Naive B cell (primary cell): ENCODE data around the gene ERBIN. TPM values are rescaled to one million over a fixed set of nuclear protein-coding genes. Genes with fewer than 3 reads are reported as not detected.
"Not testable (repeated sequence)": the region's sequence is repeated elsewhere in the genome, so short reads cannot be mapped to it uniquely, and the experiment has no call there.

Experiments used
- ATAC-seq, 2 donors: fragments of 150-1000 bp; cut with Tn5 transposase; 2 replicates each; pipeline ENCODE4 v1.10.0; 2021; ENCODE audit warnings: low read depth in 2 of 2, mild to moderate bottlenecking in 2 of 2, moderate library complexity in 2 of 2
- DNase-seq: peaks from one replicate; pipeline ENCODE4 v3.0.0; 2022
- H3K27ac Mint-ChIP-seq, 6 donors: one replicate each; pipeline ENCODE4 v1.8.0; 2020 to 2022; ENCODE audit warnings: mild to moderate bottlenecking in 6 of 6, mixed read lengths in 6 of 6, moderate library complexity in 5 of 6, inconsistent platforms in 2 of 6
- H3K27me3 Mint-ChIP-seq, 3 donors: one replicate each; pipeline ENCODE4 v1.8.0; 2021 to 2022; ENCODE audit warnings: mixed read lengths in 3 of 3, mild to moderate bottlenecking in 1 of 3
- H3K36me3 Mint-ChIP-seq, 2 donors: one replicate each; pipeline ENCODE4 v1.8.0; 2020 to 2022; ENCODE audit warnings: mixed read lengths in 2 of 2, inconsistent platforms in 1 of 2, mild to moderate bottlenecking in 1 of 2
- H3K4me1 Mint-ChIP-seq, 3 donors: one replicate each; pipeline ENCODE4 v1.8.0; 2020 to 2022; ENCODE audit warnings: mixed read lengths in 3 of 3, inconsistent platforms in 1 of 3, mild to moderate bottlenecking in 1 of 3, moderate library complexity in 1 of 3
- H3K4me3 Mint-ChIP-seq, 8 donors: one replicate each; pipeline ENCODE4 v1.8.0; 2020 to 2022; ENCODE audit warnings: mild to moderate bottlenecking in 8 of 8, mixed read lengths in 8 of 8, moderate library complexity in 8 of 8, inconsistent platforms in 2 of 8
- H3K9me3 Mint-ChIP-seq, 7 donors: one replicate each; pipeline ENCODE4 v1.8.0; 2020 to 2022; ENCODE audit warnings: mixed read lengths in 7 of 7, mild to moderate bottlenecking in 5 of 7, inconsistent platforms in 2 of 7, moderate library complexity in 1 of 7
- polyA plus RNA-seq, 6 donors: library from polyadenylated mRNA; unstranded; fragments of 300-500 nt; fragmentation: Illumina TruSeq; gene quantifications; one replicate each; pipeline ENCODE4 v1.2.3, GENCODE V29; 2021; ENCODE audit warnings: low read depth in 6 of 6

The ERBIN gene
- polyA plus RNA-seq, 6 donors from 2014 or later: 18.4 to 57.6 (median 41.4) TPM

- DNase-seq (no peak), ATAC-seq (no peak)
- Mint-ChIP-seq H3K9me3 (peaks cover 0 to 2% (median 0%) of the 10 kb centered on the region in 7 donors), H3K27me3 (no peaks in the 10 kb centered on the region), H3K4me3 (no peak overlapping the region), H3K36me3 (peaks cover 35 to 52% of the 10 kb centered on the region in 2 donors), H3K4me1 (peaks cover 29 to 39% (median 32%) of the 10 kb centered on the region in 3 donors), H3K27ac (peak overlapping the region in 1 of 6 donors; percentile 73)
Observed at GRCh38 chr5:66004216-66004615, 77.8 kb downstream of the ERBIN start.

DNA sequence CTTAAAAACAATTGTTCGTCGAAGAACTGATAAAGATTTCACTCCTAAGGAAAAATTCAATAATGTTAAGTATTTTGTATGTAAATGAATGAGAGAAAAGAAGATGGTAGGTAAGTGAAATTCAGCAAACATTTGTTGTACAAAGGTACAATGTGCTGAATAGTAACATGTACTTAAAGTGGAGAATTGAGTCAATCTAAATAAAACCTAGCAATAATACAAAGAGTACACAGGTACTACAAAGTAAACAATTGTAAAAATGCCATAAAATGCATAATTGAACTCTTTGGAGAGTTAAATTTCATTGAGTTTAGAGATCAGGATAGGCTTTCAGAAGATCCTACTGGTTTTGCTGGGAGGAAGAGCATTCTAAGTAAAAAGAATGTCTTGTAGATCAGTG lies 82.9 kb downstream of the ERBIN start:
- H3K9me3 Mint-ChIP-seq: peaks cover 0 to 5% (median 0%) of the 10 kb centered on the region in 7 donors
- H3K4me1 Mint-ChIP-seq: peaks cover 23 to 46% (median 38%) of the 10 kb centered on the region in 3 donors
- H3K27me3 Mint-ChIP-seq: no peaks in the 10 kb centered on the region
- peak overlapping the region in 4 of 8 donors; percentile 2 to 62 (median 30) for H3K4me3 Mint-ChIP-seq
- peaks cover 27 to 32% of the 10 kb centered on the region in 2 donors for H3K36me3 Mint-ChIP-seq
- no peak for ATAC-seq
- H3K27ac Mint-ChIP-seq: peak overlapping the region in 5 of 6 donors; percentile 71 to 94 (median 79)
- DNase-seq: no peak

DNA sequence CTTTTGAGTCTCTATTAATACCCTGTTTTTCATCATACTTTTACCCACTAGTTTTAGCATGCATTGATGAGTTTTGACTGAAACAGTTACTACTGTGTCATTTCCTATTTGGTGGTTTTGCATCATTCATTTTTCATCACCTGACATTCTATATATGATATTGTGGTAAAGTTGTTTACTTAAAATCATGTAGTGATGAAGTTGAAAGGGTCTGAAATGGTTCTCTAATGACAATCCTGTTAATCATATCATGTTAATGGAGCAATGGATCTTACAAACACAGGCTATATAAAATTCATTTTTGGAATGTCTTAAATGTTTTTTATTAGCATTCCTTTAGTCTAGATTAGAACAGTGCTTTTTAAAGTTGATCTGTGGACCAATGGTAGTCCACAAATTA lies 84.1 kb downstream of the ERBIN start:
- Mint-ChIP-seq H3K4me1 (peaks cover 23 to 39% (median 28%) of the 10 kb centered on the region in 3 donors), H3K27me3 (no peaks in the 10 kb centered on the region), H3K36me3 (peaks cover 15 to 33% of the 10 kb centered on the region in 2 donors), H3K9me3 (peaks cover 0 to 5% (median 0%) of the 10 kb centered on the region in 7 donors), H3K4me3 (peak overlapping the region in 6 of 8 donors; percentile 17 to 82 (median 50)), H3K27ac (peak overlapping the region; percentile 79 to 99 (median 94))
- ATAC-seq (peak; percentile 93 to 94), DNase-seq (peak; percentile 59)

DNA sequence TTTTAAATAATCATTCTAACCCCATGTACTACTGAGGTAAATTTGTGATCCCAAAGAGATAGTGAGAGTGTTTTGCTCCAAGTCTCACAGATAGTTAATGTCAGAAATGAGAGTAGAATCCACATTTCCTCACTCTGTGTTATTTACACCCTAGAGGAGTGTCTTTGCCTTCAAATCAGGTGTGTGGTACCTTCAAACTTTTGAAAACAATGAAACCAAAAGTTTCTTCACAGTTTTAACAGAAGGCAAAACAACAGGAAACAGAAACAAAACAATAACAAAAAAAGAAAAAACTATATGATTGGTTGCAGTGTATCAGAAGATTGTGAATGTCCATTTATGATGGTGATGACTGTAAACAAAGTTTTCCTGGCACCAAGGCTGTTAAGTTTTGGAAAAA lies 85.9 kb downstream of the ERBIN start:
- Mint-ChIP-seq H3K36me3 (peaks cover 22 to 46% of the 10 kb centered on the region in 2 donors), H3K4me3 (no peak overlapping the region), H3K4me1 (peaks cover 36 to 50% (median 39%) of the 10 kb centered on the region in 3 donors), H3K27ac (peak overlapping the region; percentile 51 to 94 (median 72)), H3K9me3 (peaks cover 0 to 5% (median 0%) of the 10 kb centered on the region in 7 donors), H3K27me3 (no peaks in the 10 kb centered on the region)
- DNase-seq (no peak), ATAC-seq (no peak)

- Mint-ChIP-seq H3K4me1 (peaks cover 33 to 46% (median 41%) of the 10 kb centered on the region in 3 donors), H3K36me3 (peaks cover 22 to 53% of the 10 kb centered on the region in 2 donors)
Observed at GRCh38 chr5:66013397-66013796, 87.0 kb downstream of the ERBIN start.

GRCh38 chr5:66013906-66014305 lies 87.5 kb downstream of the ERBIN start:
- peaks cover 0 to 5% (median 0%) of the 10 kb centered on the region in 7 donors for H3K9me3 Mint-ChIP-seq
- DNase-seq (no peak), ATAC-seq (no peak)
- peaks cover 31 to 46% (median 42%) of the 10 kb centered on the region in 3 donors for H3K4me1 Mint-ChIP-seq
- peaks cover 22 to 53% of the 10 kb centered on the region in 2 donors for H3K36me3 Mint-ChIP-seq
- peak overlapping the region; percentile 37 to 94 (median 59) for H3K27ac Mint-ChIP-seq
- H3K27me3 Mint-ChIP-seq: no peaks in the 10 kb centered on the region
- H3K4me3 Mint-ChIP-seq: no peak overlapping the region

More at GRCh38 chr5:66013397-66013796, 87.0 kb downstream of the ERBIN start:
- Mint-ChIP-seq H3K9me3 (peaks cover 0 to 5% (median 0%) of the 10 kb centered on the region in 7 donors), H3K27ac (peak overlapping the region in 4 of 6 donors; percentile 38 to 94 (median 76)), H3K4me3 (no peak overlapping the region), H3K27me3 (no peaks in the 10 kb centered on the region)
- ATAC-seq (no peak), DNase-seq (no peak)

GRCh38 chr5:66015196-66015960 lies 89.0 kb downstream of the ERBIN start:
- peaks cover 0 to 5% (median 0%) of the 10 kb centered on the region in 7 donors for H3K9me3 Mint-ChIP-seq
- H3K36me3 Mint-ChIP-seq: peaks cover 22 to 51% of the 10 kb centered on the region in 2 donors
- ATAC-seq (no peak), DNase-seq (no peak)
- H3K4me3 Mint-ChIP-seq: no peak overlapping the region
- no peaks in the 10 kb centered on the region for H3K27me3 Mint-ChIP-seq
- peaks cover 19 to 38% (median 32%) of the 10 kb centered on the region in 3 donors for H3K4me1 Mint-ChIP-seq
- H3K27ac Mint-ChIP-seq: peak overlapping the region in 3 of 6 donors; percentile 12 to 87 (median 85)

DNA sequence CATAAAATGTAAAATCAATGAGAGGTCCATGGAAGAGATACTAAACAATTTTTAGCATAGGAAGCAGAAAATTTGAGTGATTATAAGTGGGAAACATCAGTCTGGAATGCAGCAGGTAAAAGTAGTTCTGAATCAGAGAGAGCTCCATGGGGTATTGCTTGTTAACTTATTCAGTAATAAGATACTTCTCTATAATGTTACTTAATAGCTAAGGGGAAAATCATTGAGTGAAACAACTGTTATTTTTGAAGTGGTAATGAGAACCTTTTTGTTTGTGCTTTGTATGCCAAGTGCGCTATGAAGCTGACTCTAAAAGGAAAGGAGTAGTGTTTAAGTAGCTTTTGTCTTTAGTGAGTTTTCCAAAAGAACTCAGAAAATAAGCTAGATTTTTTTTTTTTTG lies 95.2 kb downstream of the ERBIN start:
- ATAC-seq: no peak
- Mint-ChIP-seq H3K36me3 (peaks cover 22 to 25% of the 10 kb centered on the region in 2 donors), H3K4me3 (no peak overlapping the region), H3K9me3 (no peaks in the 10 kb centered on the region), H3K4me1 (peaks cover 4 to 27% (median 11%) of the 10 kb centered on the region in 3 donors), H3K27me3 (no peaks in the 10 kb centered on the region), H3K27ac (peak overlapping the region in 3 of 6 donors; percentile 8 to 79 (median 30))
- DNase-seq: no peak

GRCh38 chr5:66039296-66039695 lies 112.9 kb downstream of the ERBIN start:
- Mint-ChIP-seq H3K4me3 (no peak overlapping the region), H3K36me3 (peaks cover 18 to 25% of the 10 kb centered on the region in 2 donors)
- ATAC-seq: no peak

GRCh38 chr5:66039701-66040100 lies 113.3 kb downstream of the ERBIN start:
- Mint-ChIP-seq H3K36me3 (peaks cover 18 to 22% of the 10 kb centered on the region in 2 donors), H3K4me3 (no peak overlapping the region), H3K27ac (no peak overlapping the region), H3K4me1 (peaks cover 6 to 20% (median 10%) of the 10 kb centered on the region in 3 donors), H3K27me3 (peaks cover 0 to 5% (median 0%) of the 10 kb centered on the region in 3 donors), H3K9me3 (no peaks in the 10 kb centered on the region)
- no peak for DNase-seq
- no peak for ATAC-seq

More at GRCh38 chr5:66039296-66039695, 112.9 kb downstream of the ERBIN start:
- Mint-ChIP-seq H3K4me1 (peaks cover 6 to 20% (median 10%) of the 10 kb centered on the region in 3 donors), H3K27ac (no peak overlapping the region), H3K9me3 (no peaks in the 10 kb centered on the region), H3K27me3 (peaks cover 0 to 7% (median 0%) of the 10 kb centered on the region in 3 donors)
- no peak for DNase-seq

DNA sequence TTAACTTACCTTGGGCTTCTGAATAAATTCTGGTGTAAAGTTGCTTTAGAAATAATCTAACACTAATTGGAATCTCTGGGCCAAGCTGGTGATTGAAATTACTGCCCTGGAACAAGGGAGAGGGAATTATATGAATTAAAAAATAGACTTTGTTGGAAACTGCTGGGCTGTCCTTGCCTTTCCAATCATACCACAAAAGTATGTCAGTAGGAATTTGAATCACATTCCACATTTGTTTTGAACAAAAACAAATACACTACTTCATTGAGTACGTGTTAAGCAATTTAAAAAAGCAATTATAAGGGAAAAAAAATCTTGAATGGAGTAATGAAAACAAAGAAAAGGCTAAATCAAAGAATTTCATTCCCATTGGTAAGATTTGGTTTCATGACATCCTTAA lies 115.3 kb downstream of the ERBIN start:
- Mint-ChIP-seq H3K9me3 (no peaks in the 10 kb centered on the region), H3K27ac (peak overlapping the region in 1 of 6 donors; percentile 37), H3K4me1 (peaks cover 6 to 15% (median 8%) of the 10 kb centered on the region in 3 donors), H3K27me3 (no peaks in the 10 kb centered on the region), H3K4me3 (no peak overlapping the region), H3K36me3 (peaks cover 11% of the 10 kb centered on the region in 2 donors)
- ATAC-seq (no peak), DNase-seq (no peak)

DNA sequence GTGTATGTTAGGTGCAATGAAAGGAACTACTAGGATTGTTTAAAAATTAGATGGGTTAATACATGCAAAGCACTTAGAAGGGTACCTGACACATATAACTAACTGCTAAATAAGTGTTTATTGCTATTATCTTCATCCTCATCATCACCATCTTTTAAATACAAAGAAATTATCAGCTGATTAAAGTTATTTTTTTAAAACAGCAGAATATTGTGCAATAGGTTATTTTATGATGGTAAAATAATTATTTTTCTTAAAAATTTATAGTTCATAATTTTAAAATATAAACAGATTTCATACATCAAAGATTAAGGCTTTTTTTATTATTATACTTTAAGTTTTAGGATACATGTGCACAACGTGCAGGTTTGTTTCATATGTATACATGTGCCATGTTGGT lies 130.9 kb downstream of the ERBIN start:
- Mint-ChIP-seq H3K9me3 (peaks cover 3 to 21% (median 6%) of the 10 kb centered on the region in 7 donors), H3K4me3 (no peak overlapping the region), H3K4me1 (peaks cover 15 to 32% (median 30%) of the 10 kb centered on the region in 3 donors), H3K36me3 (peaks cover 41 to 43% of the 10 kb centered on the region in 2 donors), H3K27ac (no peak overlapping the region), H3K27me3 (no peaks in the 10 kb centered on the region)
- DNase-seq (no peak), ATAC-seq (no peak)

DNA sequence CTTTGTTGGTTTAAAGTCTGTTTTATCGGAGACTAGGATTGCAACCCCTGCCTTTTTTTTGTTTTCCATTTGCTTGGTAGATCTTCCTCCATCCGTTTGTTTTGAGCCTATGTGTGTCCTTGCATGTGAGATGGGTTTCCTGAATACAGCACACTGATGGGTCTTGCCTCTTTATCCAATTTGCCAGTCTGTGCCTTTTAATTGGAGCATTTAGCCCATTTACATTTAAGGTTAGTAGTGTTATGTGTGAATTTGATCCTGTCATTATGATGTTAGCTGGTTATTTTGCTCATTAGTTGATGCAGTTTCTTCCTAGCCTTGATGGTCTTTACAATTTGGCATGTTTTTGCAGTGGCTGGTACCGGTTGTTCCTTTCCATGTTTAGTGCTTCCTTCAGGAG lies 134.9 kb downstream of the ERBIN start:
- ATAC-seq, DNase-seq, H3K27me3 Mint-ChIP-seq: not testable (repeated sequence)
- Mint-ChIP-seq H3K27ac (peak overlapping the region in 3 of 6 donors; percentile 32 to 63 (median 43)), H3K36me3 (peaks cover 27 to 30% of the 10 kb centered on the region in 2 donors), H3K4me3 (peak overlapping the region in 1 of 8 donors; percentile 30), H3K9me3 (peaks cover 4 to 22% (median 6%) of the 10 kb centered on the region in 7 donors), H3K4me1 (peaks cover 12 to 44% (median 37%) of the 10 kb centered on the region in 3 donors)
